ENCODE data around the gene C17orf100. TPM values are rescaled to one million over a fixed set of nuclear protein-coding genes. Genes with fewer than 3 reads are reported as not detected.

The C17orf100 gene
- total and polyA plus RNA-seq, 2 of the 13 experiments (the other 11 are each of a cell fraction or from before 2014, with no cell fraction given), result 3.6 to 8.7 TPM

DNA sequence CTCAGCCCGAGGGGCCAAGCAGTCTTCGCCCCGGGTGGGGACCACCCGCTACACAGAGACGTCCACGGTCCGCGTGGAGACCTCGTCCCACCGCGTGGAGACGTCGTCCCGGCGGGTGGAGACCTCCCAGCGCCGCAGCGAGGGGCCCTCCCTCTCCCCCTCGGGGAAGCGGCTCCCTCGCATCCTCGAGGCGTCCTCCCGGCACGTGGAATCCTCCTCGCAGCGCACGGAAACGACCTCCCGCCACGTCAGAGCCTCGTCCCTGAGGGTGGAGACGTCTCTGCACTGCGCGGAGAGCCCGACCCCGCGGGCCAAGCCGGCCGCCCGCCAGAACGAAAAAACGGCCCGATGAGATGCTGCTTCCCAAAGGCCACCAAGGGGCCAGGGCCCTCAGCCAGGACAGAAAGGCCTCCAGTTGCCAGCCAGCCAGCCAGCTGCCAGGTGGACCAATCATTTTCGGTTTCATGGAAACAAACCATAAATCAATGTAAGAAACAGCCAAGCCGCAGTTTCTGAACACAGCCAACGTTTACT is 424 bp downstream of the C17orf100 start (continued):
- TF ChIP-seq ZKSCAN1 (IDR thresholded peaks at IDR 0.05; ENCODE audit: low read length) (no peak), ATF7-NPFF (CRISPR knock-in tag; IDR thresholded peaks at IDR 0.05; ENCODE audit: low read depth) (peak; percentile 99), ZNF563 (CRISPR knock-in tag; IDR thresholded peaks at IDR 0.05) (peak; percentile 99), REL (CRISPR knock-in tag; conservative IDR thresholded peaks at IDR 0.05) (peak; percentile 97), ATRX (CRISPR knock-in tag; IDR thresholded peaks at IDR 0.05; ENCODE audit: borderline replicate concordance) (no peak), ZBTB42 (CRISPR knock-in tag; IDR thresholded peaks at IDR 0.05) (peak; percentile 96), NFE2 (CRISPR knock-in tag; IDR thresholded peaks at IDR 0.05) (peak; percentile 57; the same call in 1 of the 2 replicates), HMGA1 (CRISPR knock-in tag; conservative IDR thresholded peaks at IDR 0.05) (no peak), SRSF9 (IDR thresholded peaks at IDR 0.05; ENCODE audit: borderline replicate concordance, insufficient read depth, low read depth, low read length, poor library complexity, severe bottlenecking) (no peak), TCF12 (IDR thresholded peaks at IDR 0.05) (no peak), TCF12 (CRISPR knock-in tag; IDR thresholded peaks at IDR 0.05) (peak; percentile 80), POLR2AphosphoS5 (IDR thresholded peaks at IDR 0.05; ENCODE audit: low read depth, low read length) (no peak), SMYD3 (CRISPR knock-in tag; IDR thresholded peaks at IDR 0.05) (peak; percentile 98; the same call in 1 of the 2 replicates), HNRNPUL1 (IDR thresholded peaks at IDR 0.05; ENCODE audit: low read depth, low read length) (no peak), ADNP (CRISPR knock-in tag; IDR thresholded peaks at IDR 0.05) (no peak), ZNF235 (CRISPR knock-in tag; IDR thresholded peaks at IDR 0.05; ENCODE audit: borderline replicate concordance) (peak; percentile 96; the same call in 1 of the 2 replicates), TOE1 (CRISPR knock-in tag; IDR thresholded peaks at IDR 0.05) (peak; percentile 89; the same call in 1 of the 2 replicates), LCORL (IDR thresholded peaks at IDR 0.05) (no peak), LCORL (CRISPR knock-in tag; IDR thresholded peaks at IDR 0.05) (no peak), ZNF83 (CRISPR knock-in tag; IDR thresholded peaks at IDR 0.05; ENCODE audit: borderline replicate concordance) (peak; percentile 93), MAFK (conservative IDR thresholded peaks at IDR 0.05 in 1 of 2, IDR thresholded peaks at IDR 0.05 in 1 of 2; ENCODE audit: low read length in 2 of 2) (no peak), PLRG1 (conservative IDR thresholded peaks at IDR 0.05) (no peak), MED8 (CRISPR knock-in tag; IDR thresholded peaks at IDR 0.05; ENCODE audit: insufficient replicate concordance) (peak; percentile 68), ZNF543 (CRISPR knock-in tag; IDR thresholded peaks at IDR 0.05) (peak; percentile 98), NFIB (CRISPR knock-in tag; IDR thresholded peaks at IDR 0.05; ENCODE audit: borderline replicate concordance) (peak; percentile 87; the same call in 1 of the 2 replicates), ZNF570 (CRISPR knock-in tag; IDR thresholded peaks at IDR 0.05; ENCODE audit: borderline replicate concordance) (peak; percentile 99; the same call in 1 of the 2 replicates), ZNF460 (CRISPR knock-in tag; IDR thresholded peaks at IDR 0.05; ENCODE audit: borderline replicate concordance) (no peak), ARNTL (CRISPR knock-in tag; IDR thresholded peaks at IDR 0.05) (peak; percentile 80), TMF1 (CRISPR knock-in tag; IDR thresholded peaks at IDR 0.05; ENCODE audit: low read depth) (0 out of 2 replicates have a peak, but pooled peaks have one; percentile 44), KLF6 (CRISPR knock-in tag; IDR thresholded peaks at IDR 0.05) (peak; percentile 96), RXRB (CRISPR knock-in tag; IDR thresholded peaks at IDR 0.05; ENCODE audit: borderline replicate concordance) (no peak)
